ENCODE measurements around the gene ASPG. TPM values are rescaled to one million over a fixed set of nuclear protein-coding genes. Genes with fewer than 3 reads are reported as not detected.

Gene ASPG
- total and polyA plus RNA-seq, 2 of the 13 experiments (the other 11 are each of a cell fraction or from before 2014, with no cell fraction given), result not detected

GRCh38 chr14:104149617-104150135 lies 64.2 kb downstream of the ASPG start (continued):
- TF ChIP-seq ZHX1 (CRISPR knock-in tag; IDR thresholded peaks at IDR 0.05; ENCODE audit: low read depth) (no peak), PAX8 (CRISPR knock-in tag; IDR thresholded peaks at IDR 0.05; ENCODE audit: borderline replicate concordance) (no peak), SSRP1 (CRISPR knock-in tag; IDR thresholded peaks at IDR 0.05) (no peak), ZNF180 (CRISPR knock-in tag; IDR thresholded peaks at IDR 0.05; ENCODE audit: borderline replicate concordance, low read depth) (no peak), PCBP1 (IDR thresholded peaks at IDR 0.05; ENCODE audit: borderline replicate concordance, low read depth, low read length) (peak; percentile 77; the same call in 1 of the 2 replicates)

- WGBS (ENCODE audit: low lambda C conversion rate), result 5% methylated on average over 8 of the region's 19 CpGs
- CTCF ChIA-PET (ENCODE audit: low intra/inter-chr PET ratio, low total read pairs), result no interaction called here
- POLR2A ChIA-PET, result no interaction called here
Measured at GRCh38 chr14:104150136-104151025, 64.9 kb downstream of the ASPG start.

More at GRCh38 chr14:104150136-104151025, 64.9 kb downstream of the ASPG start:
- H3K27ac ChIP-seq (ENCODE audit: extremely low read length, insufficient read depth, low read length), result no peak overlapping the region
- H2AFZ ChIP-seq (ENCODE audit: low read length), result no peak overlapping the region
- H3K79me2 ChIP-seq (ENCODE audit: insufficient read depth, low read length), result no peaks in the 10 kb centered on the region
- H4K20me1 ChIP-seq (ENCODE audit: insufficient read depth, low read length), result 0 out of 2 replicates have a peak, but pooled peaks cover 3% of the 10 kb centered on the region
- H3K27me3 ChIP-seq (ENCODE audit: control insufficient read depth in 1 of 2, insufficient read depth in 2 of 2, low read length in 2 of 2), result peaks cover 10 to 52% of the 10 kb centered on the region in 2 experiments; a peak in 4 of 5 replicates
- ATAC-seq (no peak), FAIRE-seq (no peak), DNase-seq (ENCODE audit: low spot score) (no peak)
- H3K4me1 ChIP-seq (ENCODE audit: insufficient read depth, low read length), result no peaks in the 10 kb centered on the region
- no peaks in the 10 kb centered on the region for H3K9me3 ChIP-seq (ENCODE audit: low read length)
- no peak overlapping the region for H3K9ac ChIP-seq (ENCODE audit: insufficient read depth, low read depth, low read length)
- no peak overlapping the region for H3K4me2 ChIP-seq (ENCODE audit: low read depth, low read length)
- no peak for TF ChIP-seq IKZF5 (CRISPR knock-in tag; IDR thresholded peaks at IDR 0.05)
- TF ChIP-seq IRF2 (CRISPR knock-in tag; IDR thresholded peaks at IDR 0.05), result no peak
- no peak for TF ChIP-seq ZSCAN12 (CRISPR knock-in tag; IDR thresholded peaks at IDR 0.05)
- no peak for TF ChIP-seq HIC2 (CRISPR knock-in tag; IDR thresholded peaks at IDR 0.05; ENCODE audit: low read depth)
- TF ChIP-seq ZNF629 (CRISPR knock-in tag; conservative IDR thresholded peaks at IDR 0.05), result peak; percentile 94
- no peak for TF ChIP-seq ZNF207 (IDR thresholded peaks at IDR 0.05; ENCODE audit: borderline replicate concordance)
- TF ChIP-seq ZMYM3 (CRISPR knock-in tag; IDR thresholded peaks at IDR 0.05), result peak; percentile 65
- no peak for TF ChIP-seq ZBTB38 (CRISPR knock-in tag; IDR thresholded peaks at IDR 0.05)
- no peak for TF ChIP-seq FOXK2 (IDR thresholded peaks at IDR 0.05)
- TF ChIP-seq ONECUT2 (CRISPR knock-in tag; IDR thresholded peaks at IDR 0.05), result no peak
- TF ChIP-seq TARDBP (CRISPR knock-in tag; IDR thresholded peaks at IDR 0.05), result no peak
- no peak overlapping the region for H3K4me3 ChIP-seq (replicated peaks in 1 of 3; ENCODE audit: insufficient read depth in 1 of 3, low read depth in 2 of 3, low read length in 3 of 3)
- no peaks in the 10 kb centered on the region for H3K36me3 ChIP-seq (replicated peaks in 1 of 2; ENCODE audit: control insufficient read depth in 1 of 2, insufficient read depth in 2 of 2, low read length in 2 of 2)
- no TSS peak for BruUV-seq (replicated peaks)
- intact Hi-C loops (cut with micrococcal nuclease; ENCODE audit: unreplicated experiment), result no loop called here
- in situ Hi-C loops (cut with HindIII; ENCODE audit: extremely low pct_ligation_motif_present, low pct_unique_long_range_greater_than_20kb), result no loop called here

Data from HepG2 (cell line).